Osteoblast (primary cell): Measurements from ENCODE around the gene HTRA2. TPM values are rescaled to one million over a fixed set of nuclear protein-coding genes. Genes with fewer than 3 reads are reported as not detected.
A peak's percentile ranks its signal among the peaks of the same experiment; 100 is the strongest.

Experiments
- DNase-seq: peaks from one replicate; pipeline ENCODE4 v3.0.0; 2011; ENCODE audit warnings: low spot score, mixed read lengths; ENCODE audit not compliant: insufficient read length; ENCODE audit errors: missing footprints
- H2AFZ ChIP-seq: 2 replicates; pipeline ENCODE4 v1.6.0; 2011; ENCODE audit warnings: mild to moderate bottlenecking, low read length
- H3K27ac ChIP-seq: 2 replicates; pipeline ENCODE4 v1.5.1; 2011; ENCODE audit warnings: mild to moderate bottlenecking, low read depth, low read length, moderate library complexity
- H3K27me3 ChIP-seq: 2 replicates; pipeline ENCODE4 v1.6.0; 2012; ENCODE audit warnings: mild to moderate bottlenecking, control low read depth, inconsistent platforms, low read length, moderate library complexity; ENCODE audit not compliant: insufficient read depth
- H3K36me3 ChIP-seq: 2 replicates; pipeline ENCODE4 v1.5.1; 2011; ENCODE audit warnings: mild to moderate bottlenecking, low read length, control low read depth, moderate library complexity; ENCODE audit not compliant: insufficient read depth
- H3K4me1 ChIP-seq: 2 replicates; pipeline ENCODE4 v1.5.1; 2011; ENCODE audit warnings: mild to moderate bottlenecking, low read length, control low read depth, moderate library complexity; ENCODE audit not compliant: insufficient read depth
- H3K4me2 ChIP-seq: 2 replicates; pipeline ENCODE4 v1.6.0; 2011; ENCODE audit warnings: mild to moderate bottlenecking, low read length; ENCODE audit not compliant: insufficient read depth
- H3K4me3 ChIP-seq: fragments of 200-600 bp; sonication (generic); 3 replicates; pipeline ENCODE4 v1.5.1; 2012; ENCODE audit warnings: mild to moderate bottlenecking, low read length, inconsistent platforms; ENCODE audit not compliant: insufficient read depth
- H3K79me2 ChIP-seq: 2 replicates; pipeline ENCODE4 v1.6.0; 2012; ENCODE audit warnings: mild to moderate bottlenecking, low read length, control low read depth, inconsistent platforms; ENCODE audit not compliant: insufficient read depth
- H3K9me3 ChIP-seq: 2 replicates; pipeline ENCODE4 v1.5.1; 2011; ENCODE audit warnings: low read depth, low read length, control low read depth
- H4K20me1 ChIP-seq: 2 replicates; pipeline ENCODE4 v1.6.0; 2012; ENCODE audit warnings: mild to moderate bottlenecking, low read length, control low read depth; ENCODE audit not compliant: insufficient read depth
- CTCF ChIP-seq: IDR thresholded peaks from 2 replicates; pipeline ENCODE4 v1.5.1; 2011; ENCODE audit warnings: mild to moderate bottlenecking, low read depth, low read length, moderate library complexity; ENCODE audit errors: extremely low read depth
- total RNA-seq: library from RNA; depleted of rRNA; stranded (reverse); fragments of >200 nt; gene quantifications from 2 replicates; pipeline ENCODE4 v1.2.3, GENCODE V29; 2012

The HTRA2 gene
- total RNA-seq, 1 donor = 51.8 TPM

- peak overlapping the region; percentile 40 for H3K27ac ChIP-seq
- peaks cover 51% of the 10 kb centered on the region for H3K4me1 ChIP-seq
- peak overlapping the region; percentile 91 for H3K4me2 ChIP-seq
- TF ChIP-seq CTCF = no peak
- no peaks in the 10 kb centered on the region for H4K20me1 ChIP-seq
- peak; percentile 88 for DNase-seq
- H3K36me3 ChIP-seq = peaks cover 53% of the 10 kb centered on the region
- H3K79me2 ChIP-seq = peaks cover 84% of the 10 kb centered on the region
- peak overlapping the region; percentile 76 for H3K4me3 ChIP-seq
- no peak overlapping the region for H2AFZ ChIP-seq
- no peaks in the 10 kb centered on the region for H3K9me3 ChIP-seq
- H3K27me3 ChIP-seq = no peaks in the 10 kb centered on the region
Measured at GRCh38 chr2:74550231-74550630, 20.5 kb downstream of the HTRA2 start.

- peak overlapping the region; percentile 91 for H3K4me2 ChIP-seq
- H3K27ac ChIP-seq = peak overlapping the region; percentile 93
- H3K36me3 ChIP-seq = peaks cover 54% of the 10 kb centered on the region
- H3K4me3 ChIP-seq = peak overlapping the region; percentile 93
- DNase-seq = no peak
- H3K79me2 ChIP-seq = peaks cover 85% of the 10 kb centered on the region
- H3K27me3 ChIP-seq = no peaks in the 10 kb centered on the region
- peaks cover 3% of the 10 kb centered on the region for H4K20me1 ChIP-seq
- peaks cover 60% of the 10 kb centered on the region for H3K4me1 ChIP-seq
- no peak for TF ChIP-seq CTCF
- no peak overlapping the region for H2AFZ ChIP-seq
- no peaks in the 10 kb centered on the region for H3K9me3 ChIP-seq
Measured at GRCh38 chr2:74551530-74551929, 21.8 kb downstream of the HTRA2 start.

- H3K4me1 ChIP-seq = peaks cover 65% of the 10 kb centered on the region
- H3K9me3 ChIP-seq = no peaks in the 10 kb centered on the region
- peaks cover 55% of the 10 kb centered on the region for H3K36me3 ChIP-seq
- no peaks in the 10 kb centered on the region for H3K27me3 ChIP-seq
- DNase-seq = peak; percentile 92
- peak overlapping the region; percentile 93 for H3K4me3 ChIP-seq
- H3K4me2 ChIP-seq = peak overlapping the region; percentile 91
- H3K79me2 ChIP-seq = peaks cover 88% of the 10 kb centered on the region
- H4K20me1 ChIP-seq = peaks cover 3% of the 10 kb centered on the region
- peak overlapping the region; percentile 36 for H2AFZ ChIP-seq
- TF ChIP-seq CTCF = no peak
- H3K27ac ChIP-seq = peak overlapping the region; percentile 93
Measured at GRCh38 chr2:74551942-74552913, 22.5 kb downstream of the HTRA2 start.
